HL-60 (cell line): Measurements from ENCODE around the gene FBLIM1.

Experiments
- GABPA ChIP-seq: IDR thresholded peaks from 2 replicates; pipeline ENCODE4 v1.6.1; 2012; ENCODE audit warnings: low read depth
- POLR2AphosphoS5 ChIP-seq: IDR thresholded peaks from 2 replicates; pipeline ENCODE4 v1.6.1; 2012; ENCODE audit warnings: low read depth
- TF ChIP-seq, protein P1 (sequence below): IDR thresholded peaks from one replicate; pipeline ENCODE4 v1.5.1; 2011; ENCODE audit warnings: low read length, control low read depth, inconsistent platforms; ENCODE audit not compliant: insufficient read depth
- TF ChIP-seq, protein P2 (sequence below): IDR thresholded peaks from 2 replicates; pipeline ENCODE4 v1.6.1; 2012; ENCODE audit warnings: low read depth; ENCODE audit not compliant: insufficient replicate concordance

- TF ChIP-seq, protein P1, sequence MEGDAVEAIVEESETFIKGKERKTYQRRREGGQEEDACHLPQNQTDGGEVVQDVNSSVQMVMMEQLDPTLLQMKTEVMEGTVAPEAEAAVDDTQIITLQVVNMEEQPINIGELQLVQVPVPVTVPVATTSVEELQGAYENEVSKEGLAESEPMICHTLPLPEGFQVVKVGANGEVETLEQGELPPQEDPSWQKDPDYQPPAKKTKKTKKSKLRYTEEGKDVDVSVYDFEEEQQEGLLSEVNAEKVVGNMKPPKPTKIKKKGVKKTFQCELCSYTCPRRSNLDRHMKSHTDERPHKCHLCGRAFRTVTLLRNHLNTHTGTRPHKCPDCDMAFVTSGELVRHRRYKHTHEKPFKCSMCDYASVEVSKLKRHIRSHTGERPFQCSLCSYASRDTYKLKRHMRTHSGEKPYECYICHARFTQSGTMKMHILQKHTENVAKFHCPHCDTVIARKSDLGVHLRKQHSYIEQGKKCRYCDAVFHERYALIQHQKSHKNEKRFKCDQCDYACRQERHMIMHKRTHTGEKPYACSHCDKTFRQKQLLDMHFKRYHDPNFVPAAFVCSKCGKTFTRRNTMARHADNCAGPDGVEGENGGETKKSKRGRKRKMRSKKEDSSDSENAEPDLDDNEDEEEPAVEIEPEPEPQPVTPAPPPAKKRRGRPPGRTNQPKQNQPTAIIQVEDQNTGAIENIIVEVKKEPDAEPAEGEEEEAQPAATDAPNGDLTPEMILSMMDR: no peak
- no peak for TF ChIP-seq POLR2AphosphoS5
- TF ChIP-seq, protein P2, sequence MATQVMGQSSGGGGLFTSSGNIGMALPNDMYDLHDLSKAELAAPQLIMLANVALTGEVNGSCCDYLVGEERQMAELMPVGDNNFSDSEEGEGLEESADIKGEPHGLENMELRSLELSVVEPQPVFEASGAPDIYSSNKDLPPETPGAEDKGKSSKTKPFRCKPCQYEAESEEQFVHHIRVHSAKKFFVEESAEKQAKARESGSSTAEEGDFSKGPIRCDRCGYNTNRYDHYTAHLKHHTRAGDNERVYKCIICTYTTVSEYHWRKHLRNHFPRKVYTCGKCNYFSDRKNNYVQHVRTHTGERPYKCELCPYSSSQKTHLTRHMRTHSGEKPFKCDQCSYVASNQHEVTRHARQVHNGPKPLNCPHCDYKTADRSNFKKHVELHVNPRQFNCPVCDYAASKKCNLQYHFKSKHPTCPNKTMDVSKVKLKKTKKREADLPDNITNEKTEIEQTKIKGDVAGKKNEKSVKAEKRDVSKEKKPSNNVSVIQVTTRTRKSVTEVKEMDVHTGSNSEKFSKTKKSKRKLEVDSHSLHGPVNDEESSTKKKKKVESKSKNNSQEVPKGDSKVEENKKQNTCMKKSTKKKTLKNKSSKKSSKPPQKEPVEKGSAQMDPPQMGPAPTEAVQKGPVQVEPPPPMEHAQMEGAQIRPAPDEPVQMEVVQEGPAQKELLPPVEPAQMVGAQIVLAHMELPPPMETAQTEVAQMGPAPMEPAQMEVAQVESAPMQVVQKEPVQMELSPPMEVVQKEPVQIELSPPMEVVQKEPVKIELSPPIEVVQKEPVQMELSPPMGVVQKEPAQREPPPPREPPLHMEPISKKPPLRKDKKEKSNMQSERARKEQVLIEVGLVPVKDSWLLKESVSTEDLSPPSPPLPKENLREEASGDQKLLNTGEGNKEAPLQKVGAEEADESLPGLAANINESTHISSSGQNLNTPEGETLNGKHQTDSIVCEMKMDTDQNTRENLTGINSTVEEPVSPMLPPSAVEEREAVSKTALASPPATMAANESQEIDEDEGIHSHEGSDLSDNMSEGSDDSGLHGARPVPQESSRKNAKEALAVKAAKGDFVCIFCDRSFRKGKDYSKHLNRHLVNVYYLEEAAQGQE: no peak
- no peak for TF ChIP-seq GABPA
These were observed 58.1 kb downstream of the FBLIM1 start for GRCh38 chr1:15816674-15817073.
